GM18907 (cell line): ENCODE results near the gene USF3.

Experiments
- ATAC-seq: cut with Tn5 transposase; IDR thresholded peaks from one replicate; pipeline ENCODE4 v1.9.1; 2021; ENCODE audit warnings: mild to moderate bottlenecking, moderate library complexity; ENCODE audit not compliant: unreplicated experiment

Gene USF3

GRCh38 chr3:113695786-113696645, at the start of gene USF3:
Gene USF3 (minus strand): TSS chr3:113696642. CDS start chr3:113674878, 21,764 bp downstream.
- ATAC-seq, result peak; percentile 69

- peak; percentile 57 for ATAC-seq
Observed at GRCh38 chr3:113745756-113746547, 49.5 kb upstream of the USF3 start, which contains the start of gene NAA50. Gene NAA50 (minus strand): TSS chr3:113746249. CDS start chr3:113745949, 300 bp downstream.

- peak; percentile 66 for ATAC-seq
Observed at GRCh38 chr3:113744941-113745755, 48.7 kb upstream of the USF3 start.

DNA sequence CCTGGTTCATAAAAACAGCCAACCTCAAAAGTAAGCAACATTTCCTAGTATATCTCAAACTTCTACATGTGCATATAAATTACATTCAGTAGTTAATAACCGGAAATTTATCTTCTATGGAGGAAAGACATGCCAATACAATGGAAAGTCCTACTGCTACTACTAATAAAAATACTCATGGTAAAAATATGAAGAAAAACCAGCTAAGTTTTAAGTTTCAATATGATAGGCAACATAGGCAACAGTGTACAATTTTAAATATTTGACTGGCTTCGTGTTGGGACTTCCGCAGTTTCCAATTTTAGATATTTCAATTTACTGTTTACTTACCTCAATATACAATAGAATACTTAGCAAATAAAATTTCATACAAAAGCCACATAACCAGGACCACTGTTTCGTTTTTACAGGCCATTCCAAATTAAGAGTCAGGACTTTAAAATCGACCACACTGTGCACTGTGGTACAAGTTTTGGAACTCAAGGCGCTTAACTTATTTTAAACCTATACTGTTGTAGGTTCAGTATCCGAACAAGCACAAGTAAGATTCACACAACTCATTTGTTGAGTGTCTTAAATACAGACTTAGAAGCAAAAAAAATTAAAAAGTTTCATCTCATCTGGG, 46.7 kb upstream of the USF3 start:
- no peak for ATAC-seq

DNA sequence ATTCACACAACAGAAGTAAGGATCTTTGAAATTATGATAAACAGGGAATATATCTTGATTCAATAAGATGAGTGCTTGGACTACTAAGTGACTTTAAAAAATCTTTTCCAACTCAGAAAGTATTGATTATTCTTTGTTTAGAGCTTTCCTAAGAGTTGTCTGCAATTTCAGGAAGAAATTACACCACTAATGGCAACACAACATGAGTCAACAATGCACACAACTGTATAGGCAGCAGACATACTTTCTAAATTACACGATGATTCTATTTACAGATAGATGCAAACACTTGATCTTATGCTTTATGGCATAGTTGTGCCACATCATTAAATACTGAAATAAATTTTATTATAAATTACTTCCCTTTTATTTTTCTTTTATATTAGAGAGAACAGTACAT, 45.2 kb upstream of the USF3 start:
- no peak for ATAC-seq

- no peak for ATAC-seq
Observed at GRCh38 chr3:113741086-113741485, 44.6 kb upstream of the USF3 start.

DNA sequence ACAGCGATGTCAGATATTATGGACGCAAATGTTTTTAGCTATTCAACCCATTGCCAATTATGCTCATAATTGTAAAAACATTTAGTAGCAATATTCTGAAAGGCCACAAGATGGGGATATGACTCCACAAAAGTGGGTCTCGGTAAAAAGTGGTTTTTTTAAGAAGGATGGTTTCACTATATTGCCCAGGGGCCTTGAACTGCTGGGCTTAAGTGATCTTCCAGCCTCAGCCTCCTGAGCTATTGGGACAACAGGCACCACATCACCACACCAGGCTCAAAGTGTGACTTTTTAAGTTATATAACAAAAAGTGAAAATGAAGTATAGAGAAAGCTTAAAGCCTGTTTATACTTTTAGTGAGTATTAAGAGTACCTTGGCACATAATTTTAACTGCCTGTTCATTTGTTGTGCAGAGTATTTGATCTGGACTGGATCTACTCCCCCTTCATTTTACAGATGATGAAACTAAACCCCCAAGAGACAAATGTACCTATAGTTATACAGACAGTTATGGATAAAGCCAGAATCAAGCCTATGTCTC, 40.2 kb upstream of the USF3 start:
- ATAC-seq, result peak; percentile 60

DNA sequence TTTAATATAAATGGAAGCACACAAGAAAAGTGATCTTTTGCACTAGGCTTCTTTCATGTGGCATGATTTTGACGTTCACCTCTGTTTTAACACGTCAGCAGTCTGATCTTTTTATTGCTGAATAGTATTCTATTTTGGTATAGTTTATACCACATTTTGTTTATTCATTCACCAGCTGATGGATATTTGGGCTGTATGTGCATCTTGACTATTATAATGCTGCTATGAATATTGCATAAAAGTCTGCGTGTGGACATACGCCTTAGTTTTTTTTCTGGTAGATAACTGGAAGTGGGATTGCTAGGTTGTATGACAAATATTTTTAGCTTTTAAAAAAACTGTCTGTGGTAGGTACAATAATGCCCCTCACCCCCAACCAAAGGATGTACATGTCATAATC, 35.3 kb upstream of the USF3 start:
- ATAC-seq, result no peak

DNA sequence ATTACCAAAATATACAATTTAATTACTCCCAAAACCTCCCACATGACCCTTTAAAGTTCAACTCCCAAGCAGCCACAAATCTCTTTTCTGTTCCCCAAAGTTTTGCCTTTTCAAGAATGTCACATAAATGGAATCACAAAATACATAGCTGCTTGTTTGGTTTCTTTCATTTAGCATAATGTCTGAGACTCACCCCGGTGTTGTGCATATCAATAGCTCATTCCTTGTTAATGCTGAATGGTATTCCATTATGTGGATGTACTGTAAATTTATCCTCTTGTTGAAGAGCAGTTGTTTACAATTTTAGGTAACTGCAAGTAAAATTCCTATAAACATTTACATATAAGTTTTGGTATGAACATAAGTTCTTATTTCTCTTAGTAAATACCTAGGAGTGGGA, 34.1 kb upstream of the USF3 start:
- ATAC-seq, result no peak

- ATAC-seq, result no peak
Observed at GRCh38 chr3:113728661-113729060, 32.2 kb upstream of the USF3 start.

DNA sequence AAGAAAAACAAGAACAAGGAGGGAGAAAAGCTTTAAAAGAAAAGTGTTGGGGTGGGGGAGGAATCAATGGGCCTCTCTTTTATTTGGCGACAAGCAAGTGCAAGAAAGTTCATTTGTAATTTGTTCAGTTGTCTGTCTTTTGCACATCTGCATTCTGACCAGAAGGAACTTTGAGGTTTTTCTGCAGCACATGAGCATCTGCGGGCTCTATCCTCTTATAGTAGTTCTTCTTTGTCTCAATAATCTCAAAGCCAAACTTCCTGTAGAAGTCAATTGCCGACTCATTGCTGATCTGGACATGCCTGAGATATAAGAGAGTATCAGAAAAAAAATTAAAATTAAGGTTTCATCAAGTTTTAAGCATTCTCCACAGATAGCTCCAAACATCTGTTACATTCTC, 25.2 kb upstream of the USF3 start:
- no peak for ATAC-seq

DNA sequence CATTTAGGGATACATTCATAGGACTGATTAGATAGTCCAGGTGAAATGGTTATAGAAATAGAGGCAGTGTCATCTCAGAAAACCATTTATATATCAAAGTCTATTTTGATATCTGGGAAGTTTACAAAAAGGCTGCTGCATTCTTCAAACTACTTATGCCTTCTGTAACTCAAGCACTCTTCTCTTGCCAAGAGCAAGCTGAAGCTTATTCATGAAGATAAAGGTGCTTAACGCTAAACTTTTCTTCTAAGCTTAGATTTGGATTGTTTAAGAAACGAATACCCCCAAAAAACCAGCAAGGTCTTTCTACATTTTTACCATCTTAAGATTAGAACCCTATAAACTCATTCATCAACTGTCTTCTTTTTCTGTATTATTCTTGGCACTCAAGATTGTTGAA, 23.3 kb upstream of the USF3 start:
- ATAC-seq, result no peak

DNA sequence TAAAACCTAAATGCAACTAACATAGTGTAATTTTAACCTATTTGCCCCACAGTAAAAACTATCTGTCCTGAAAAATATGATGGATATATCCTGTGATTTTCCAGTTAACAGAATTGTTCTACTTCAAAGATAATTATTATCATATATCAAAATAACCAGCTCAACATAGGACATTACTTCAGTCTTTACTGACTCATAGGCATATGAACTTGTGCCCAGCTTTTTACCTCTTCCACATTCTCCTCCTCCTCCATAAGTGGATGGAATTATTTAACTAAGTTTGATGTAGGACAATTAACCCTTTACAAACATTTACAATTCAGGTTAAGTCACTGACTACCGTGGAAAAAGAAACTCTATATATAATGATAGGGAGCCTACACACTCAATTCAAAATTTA, 22.9 kb upstream of the USF3 start:
- no peak for ATAC-seq

DNA sequence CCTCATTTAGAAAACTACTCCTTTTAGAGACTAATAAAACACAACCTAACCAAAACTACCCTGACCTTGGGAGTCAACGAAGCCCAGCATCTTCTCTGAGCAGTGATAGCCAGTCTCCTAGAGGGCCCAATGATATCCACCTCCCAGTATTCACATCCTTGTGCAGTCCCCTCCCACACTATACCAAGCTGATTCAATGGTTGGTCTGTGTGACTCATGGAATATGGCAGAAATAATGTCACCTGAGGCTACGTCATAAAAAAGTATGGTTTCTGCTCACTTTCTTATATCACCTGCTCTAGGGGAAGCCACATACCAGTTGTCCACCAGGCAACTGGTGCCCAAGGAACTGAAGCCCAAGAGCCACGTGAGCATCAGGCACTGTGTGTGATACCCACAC, 21.4 kb upstream of the USF3 start:
- no peak for ATAC-seq

DNA sequence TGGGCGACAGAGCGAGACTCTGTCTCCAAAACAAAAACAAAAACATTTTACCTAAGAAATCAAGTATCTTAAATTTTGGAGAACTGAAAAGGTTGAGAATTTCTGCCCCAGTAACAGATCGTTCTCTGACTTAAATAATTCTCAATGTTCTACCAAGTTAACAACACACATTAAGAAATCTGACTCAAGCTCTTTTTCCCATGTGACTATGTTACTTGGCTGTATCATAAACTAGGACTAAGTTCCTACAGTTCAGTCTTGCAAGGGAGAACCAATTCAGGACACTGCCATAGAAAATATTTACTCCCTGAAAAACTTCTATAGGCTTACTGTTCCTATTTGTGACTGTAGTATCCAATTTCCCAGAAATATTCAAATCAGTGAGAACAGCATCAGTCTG, 20.9 kb upstream of the USF3 start:
- ATAC-seq, result no peak

GRCh38 chr3:113714702-113715101, 18.3 kb upstream of the USF3 start:
- ATAC-seq, result no peak

GRCh38 chr3:113712129-113712528, 15.7 kb upstream of the USF3 start:
- no peak for ATAC-seq

DNA sequence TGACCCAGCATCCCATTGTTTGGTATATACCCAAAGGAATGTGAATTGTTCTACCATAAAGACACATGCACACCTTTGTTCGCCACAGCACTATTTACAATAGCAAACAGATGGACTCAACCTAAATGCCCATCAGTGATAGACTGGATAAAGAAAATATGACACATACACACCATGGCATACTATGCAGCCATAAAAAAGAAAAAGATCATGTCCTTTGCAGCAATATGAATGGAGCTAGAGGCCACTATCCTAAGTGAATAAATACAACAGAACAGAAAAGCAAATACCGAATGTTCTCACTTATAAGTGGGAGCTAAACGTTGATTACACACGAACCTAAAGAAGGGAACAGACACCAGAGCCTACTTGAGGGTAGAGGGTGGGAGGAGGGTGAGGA, 11.4 kb upstream of the USF3 start:
- ATAC-seq, result no peak

DNA sequence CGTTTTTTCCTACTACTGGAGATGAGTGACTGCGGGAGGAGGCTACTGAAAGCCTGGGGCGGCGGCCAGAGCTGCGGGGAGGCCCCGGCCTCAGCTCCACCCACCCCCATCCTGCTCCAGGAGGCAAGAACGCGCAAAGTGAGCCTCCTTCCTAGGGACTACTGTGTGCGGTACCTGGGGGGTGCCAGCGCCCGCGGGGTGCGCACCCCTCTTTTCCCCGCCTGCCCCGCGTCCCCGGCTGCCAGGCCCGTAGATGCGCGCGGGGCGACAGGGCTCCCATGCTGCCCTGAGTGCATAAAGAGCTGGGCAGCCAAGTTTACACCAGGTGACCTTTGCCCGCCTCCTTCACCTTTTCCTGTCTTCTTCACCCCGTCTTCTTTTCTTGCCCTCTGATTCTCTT, 2.5 kb upstream of the USF3 start:
- no peak for ATAC-seq

DNA sequence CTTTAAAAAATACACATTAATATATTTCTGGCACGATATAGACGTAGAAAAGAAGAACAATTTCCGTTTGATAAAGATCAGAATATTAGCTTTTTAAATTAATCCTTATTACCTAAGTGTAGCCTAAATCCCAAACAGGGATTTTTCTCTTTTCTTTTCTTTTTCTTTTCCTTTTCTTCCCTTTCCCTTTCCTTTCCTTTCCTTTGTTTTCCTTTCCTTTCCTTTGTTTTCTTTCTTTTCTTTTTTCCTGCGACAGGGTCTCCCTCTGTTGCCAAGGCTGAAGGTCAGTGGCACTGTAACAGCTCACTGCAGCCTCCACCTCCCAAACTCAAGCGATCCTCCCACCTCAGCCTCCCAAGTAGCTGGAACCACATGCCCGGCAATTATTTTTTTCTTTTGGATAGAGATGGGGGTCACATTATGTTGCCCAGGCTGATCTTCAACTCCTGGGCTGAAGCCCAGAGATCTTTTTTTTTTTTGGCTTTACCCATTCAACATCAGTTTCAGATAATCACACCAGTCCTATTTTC, 1.8 kb upstream of the USF3 start:
- no peak for ATAC-seq
